Stimulated activated CD4-positive, alpha-beta T cell treated with anti-CD3 and anti-CD28 coated beads, TNF-alpha, amount 100 ng/mL, for 1 hour (primary cell): Measurements from ENCODE around the gene COL11A2.

ENCODE experiments used
- DNase-seq, 3 donors: peaks; one replicate each; pipeline ENCODE4 v3.0.0-alpha.2; 2020; ENCODE audit warnings: low read depth in 3 of 3, low spot score in 1 of 3

COL11A2 gene

DNA sequence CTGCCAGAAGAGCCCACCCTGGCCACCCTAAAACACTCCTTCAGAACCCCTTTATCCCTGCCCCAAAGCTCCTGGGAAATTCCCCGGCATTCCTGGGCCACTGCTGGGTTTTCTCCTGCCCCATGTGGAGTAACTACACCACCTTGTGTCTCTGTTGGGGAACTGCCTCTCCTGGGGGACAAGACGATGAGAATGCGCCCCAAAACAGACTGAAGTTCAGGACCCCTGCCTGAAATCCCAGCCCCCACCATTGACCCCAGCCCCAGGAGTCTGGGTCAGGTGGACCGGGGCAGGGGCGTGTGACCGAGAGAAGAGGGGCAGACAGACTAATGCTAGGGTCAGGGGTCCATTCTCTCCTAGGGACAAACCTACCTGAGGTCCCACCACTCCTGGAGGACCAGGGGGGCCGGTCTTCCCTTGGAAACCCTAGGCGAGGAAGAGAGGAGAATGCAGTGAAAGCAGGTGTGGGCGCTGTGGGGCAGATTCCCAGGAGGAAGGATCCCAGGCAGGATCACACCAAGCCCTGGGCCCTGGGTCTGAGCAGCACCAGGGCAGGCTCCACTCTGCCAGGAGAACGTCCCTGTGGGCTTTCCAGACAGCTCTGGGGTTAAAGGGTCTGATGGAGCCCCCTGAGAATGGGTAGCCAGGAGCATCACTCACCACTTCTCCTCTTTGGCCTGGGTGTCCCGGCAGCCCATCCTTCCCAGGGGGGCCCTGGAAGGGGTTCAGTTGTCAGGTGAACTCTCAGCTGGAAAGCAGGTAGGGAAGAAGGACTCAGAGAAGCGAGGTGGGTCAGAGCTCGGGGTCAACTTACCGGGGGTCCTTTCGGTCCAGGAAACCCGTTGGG lies 19.4 kb downstream of the COL11A2 start:
- no peak for DNase-seq

DNA sequence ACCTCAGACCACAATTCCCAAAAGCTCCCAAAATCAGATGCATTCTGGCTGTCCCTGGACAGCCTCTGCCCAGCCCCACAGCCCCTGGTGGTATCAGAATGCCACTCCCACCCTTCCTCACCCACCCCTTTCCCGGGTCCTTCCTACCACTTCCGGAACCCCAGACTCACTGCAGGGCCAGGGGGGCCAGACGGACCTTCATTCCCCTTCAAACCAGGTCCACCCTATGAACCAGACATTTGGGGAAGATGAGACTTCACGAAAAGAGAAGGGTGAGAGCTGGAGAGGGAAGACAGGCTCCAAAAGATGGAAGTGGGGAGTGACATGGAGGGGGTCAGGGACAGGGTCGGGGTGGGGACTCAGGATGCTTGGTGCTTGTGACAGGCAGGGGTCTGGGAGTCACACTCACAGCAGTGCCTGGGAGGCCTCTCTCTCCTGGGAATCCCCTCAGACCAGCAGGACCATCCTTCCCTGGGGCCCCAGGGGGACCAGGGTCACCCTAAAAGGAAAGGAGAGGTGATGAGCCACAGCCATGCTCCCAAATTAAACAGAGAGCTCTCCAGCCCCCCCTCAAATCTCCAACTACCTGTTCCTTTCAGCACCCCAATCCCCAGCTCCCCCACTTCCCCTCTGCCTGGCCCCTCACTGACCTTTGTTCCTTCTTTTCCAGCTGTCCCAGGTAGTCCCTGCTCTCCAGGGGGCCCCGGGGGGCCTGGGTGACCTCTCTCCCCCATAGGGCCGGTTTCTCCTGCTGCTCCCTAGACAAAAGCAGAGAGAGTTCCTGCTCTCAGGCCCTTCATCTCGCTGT lies 20.2 kb downstream of the COL11A2 start:
- no peak for DNase-seq

DNA sequence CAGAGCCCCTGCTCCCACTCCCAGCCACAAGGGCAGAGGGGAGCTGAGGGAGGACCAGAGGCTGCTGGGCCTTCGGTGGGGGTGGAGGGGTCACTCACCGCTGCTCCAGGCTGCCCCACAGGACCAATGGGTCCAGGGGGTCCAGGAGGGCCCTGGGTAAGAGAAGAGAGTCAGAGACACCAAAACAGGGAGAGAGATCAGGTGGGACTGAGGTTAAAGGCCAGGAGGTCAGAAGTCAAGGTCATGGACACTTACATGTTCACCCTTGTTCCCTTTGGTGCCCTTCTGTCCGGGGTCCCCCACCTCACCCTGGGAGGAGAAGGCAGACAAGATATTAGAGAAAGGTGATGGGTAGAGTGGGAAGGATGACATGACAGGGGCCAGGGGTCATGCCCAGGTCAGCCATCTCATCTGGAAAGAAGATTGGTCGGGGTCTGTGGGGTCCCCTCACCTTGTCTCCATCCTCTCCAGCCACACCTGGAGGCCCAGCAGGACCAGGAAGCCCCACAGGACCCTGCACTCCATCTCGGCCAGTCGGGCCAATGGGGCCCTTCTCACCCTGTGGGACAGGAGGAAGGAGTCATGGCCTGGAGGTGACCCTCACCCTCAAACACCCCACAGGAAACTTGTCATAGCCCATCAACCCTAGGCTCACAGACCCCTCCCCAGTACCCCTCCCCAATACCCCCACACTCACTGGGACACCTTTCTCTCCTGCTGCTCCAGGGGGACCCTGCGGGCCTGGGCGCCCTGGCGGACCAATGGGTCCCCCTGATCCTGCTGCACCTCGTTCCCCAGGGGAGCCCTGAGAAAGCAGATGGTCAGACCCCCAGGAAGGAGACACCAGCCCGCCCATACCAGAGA lies 21.0 kb downstream of the COL11A2 start:
- no peak for DNase-seq

DNA sequence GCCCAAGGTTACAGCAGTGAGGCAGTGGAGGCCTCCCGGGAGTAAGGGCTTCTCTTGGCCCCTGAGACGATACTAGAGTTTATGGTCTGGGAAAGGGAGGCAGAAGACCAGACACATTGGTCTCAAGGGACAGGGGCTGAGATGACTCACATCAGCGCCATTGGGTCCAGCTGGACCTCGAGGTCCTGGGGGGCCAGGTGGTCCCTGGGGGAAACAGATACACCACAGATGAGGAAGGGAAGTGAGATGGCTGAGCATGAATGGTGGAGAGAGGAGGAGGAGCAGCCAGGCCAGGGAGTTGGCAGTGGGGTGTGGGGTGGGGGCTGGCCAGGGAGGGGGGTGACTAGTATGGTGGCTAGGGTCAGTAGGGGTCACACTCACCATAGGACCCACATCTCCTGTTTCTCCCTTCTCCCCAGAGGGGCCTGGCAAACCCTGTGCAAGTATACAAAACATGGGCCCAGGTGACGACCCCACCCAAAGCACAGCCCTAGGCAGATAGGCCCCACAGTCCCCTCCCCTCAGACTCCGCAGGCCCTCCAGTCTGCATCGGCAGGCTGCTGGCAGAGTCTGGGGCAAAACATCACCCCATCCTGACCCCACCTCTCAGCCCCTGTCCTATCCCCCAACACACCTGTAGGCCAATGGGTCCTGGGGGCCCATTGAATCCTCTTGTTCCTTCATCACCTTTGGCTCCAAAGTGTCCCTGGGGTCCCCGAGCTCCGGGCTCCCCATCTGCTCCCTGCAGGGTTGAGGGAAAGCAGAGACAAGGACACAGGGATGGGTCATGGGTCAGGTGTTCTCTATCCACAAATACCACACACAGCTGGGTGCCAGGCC lies 21.9 kb downstream of the COL11A2 start:
- no peak for DNase-seq

DNA sequence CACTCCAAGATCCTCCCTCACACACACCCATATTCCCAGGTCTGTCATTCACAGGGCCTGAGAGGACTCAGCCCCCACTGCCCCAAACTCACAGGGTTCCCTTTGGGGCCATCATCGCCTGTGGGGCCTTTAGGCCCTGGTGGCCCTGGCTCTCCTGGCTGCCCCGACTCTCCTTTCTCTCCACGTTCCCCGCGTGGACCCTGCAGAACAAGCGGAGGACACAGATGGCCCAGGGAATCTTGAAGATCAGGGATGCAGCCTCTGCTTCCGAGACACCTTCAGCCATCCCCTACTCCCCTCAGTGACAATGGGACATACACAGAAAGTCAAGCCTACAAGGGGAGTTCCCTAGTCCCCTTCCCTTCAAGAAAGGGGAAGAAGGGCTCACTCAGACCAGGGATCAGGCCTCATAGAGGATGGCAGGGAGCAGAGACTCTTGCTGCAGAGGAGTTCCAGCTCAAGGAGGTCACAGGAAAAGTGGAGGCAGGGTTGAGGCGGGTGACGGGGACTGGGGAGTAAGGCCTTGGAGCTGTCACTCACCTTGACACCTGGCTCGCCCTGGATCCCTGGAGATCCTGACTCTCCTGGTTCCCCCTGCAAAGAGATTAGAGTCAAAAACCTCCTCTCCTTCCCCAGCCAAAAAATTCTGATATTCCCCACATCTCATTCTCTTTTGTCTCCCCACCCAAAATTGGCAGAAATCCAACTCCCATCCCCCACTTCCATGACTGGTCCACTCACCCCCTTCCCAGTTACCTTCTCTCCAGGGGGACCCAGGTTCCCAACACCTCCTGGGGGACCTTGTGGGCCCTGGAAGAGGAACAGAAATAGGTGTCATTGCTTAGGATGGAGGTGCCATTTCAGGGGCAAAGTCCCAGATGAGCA lies 22.7 kb downstream of the COL11A2 start:
- no peak for DNase-seq

DNA sequence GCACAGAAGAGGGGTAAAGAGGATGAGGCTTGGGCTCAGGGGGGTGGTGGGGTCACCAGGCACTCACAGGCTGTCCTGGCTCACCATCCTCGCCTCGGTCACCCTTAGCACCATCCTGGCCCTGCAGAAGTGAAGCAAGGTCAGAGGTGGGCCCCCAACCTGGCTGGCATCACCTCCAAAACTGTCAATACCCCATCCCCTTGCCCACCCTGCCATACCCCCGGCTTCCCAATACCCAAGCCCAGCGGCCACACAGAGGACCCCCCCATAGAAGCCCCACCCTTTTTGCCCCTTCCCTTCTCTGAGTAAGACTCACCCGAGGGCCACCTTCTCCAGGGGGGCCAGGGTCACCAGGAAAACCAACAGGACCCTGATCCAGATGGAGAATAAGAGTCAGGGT lies 23.6 kb downstream of the COL11A2 start:
- DNase-seq, result no peak

DNA sequence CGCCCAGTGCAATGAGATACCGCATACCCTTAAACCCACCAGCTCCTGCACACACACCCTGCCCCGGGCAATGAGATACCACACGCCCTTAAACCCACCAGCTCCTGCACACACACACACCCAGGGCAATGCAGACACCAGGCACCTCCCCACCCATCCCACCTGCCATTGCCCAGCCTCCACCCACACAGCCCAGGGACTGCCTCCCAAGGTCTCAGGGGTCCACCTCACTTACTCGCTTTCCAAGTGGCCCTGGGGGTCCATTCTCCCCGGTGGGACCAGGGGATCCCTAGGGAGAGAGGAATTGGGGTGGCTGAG lies 24.0 kb downstream of the COL11A2 start:
- no peak for DNase-seq

DNA sequence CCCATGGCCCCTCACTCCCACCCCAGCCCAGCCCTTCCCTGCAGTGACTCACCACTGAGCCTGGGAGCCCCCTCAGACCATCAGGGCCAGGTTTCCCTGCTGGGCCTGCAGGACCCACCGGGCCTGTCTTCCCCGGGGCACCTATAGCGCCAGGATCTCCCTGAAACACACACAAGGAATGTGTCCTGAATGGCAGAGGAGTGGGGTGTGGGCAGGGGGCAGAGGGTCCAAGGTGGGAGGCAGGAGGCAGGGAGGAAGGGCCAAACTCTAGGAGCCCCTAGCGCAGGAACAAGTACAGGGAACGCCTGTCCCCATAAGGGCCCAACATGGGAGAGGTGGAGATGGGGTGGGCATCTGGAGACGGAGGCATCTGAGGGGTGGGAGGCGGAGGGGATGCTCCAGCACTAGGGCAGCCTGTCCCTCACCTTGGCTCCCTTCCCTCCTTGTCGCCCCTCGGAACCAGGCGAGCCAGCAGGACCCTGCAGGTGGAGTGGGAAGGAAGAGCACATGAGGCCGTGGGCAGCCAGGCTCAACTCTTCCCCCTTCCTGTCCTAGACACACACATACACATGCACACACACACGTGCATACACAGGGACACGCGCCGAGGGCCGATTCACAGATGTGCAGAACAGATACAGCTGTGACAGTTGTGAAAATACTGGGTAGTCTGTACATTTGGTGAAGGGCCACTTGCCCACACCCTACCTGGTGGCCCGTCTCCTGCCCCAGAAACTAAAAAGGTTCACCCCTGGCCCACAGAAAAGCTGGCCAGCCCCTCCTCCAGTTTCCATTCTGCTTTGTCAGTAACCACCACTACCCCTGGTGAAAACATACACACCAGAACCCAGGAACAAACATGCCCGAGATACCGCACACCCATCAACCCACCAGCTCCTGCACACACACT lies 24.6 kb downstream of the COL11A2 start:
- no peak for DNase-seq

DNA sequence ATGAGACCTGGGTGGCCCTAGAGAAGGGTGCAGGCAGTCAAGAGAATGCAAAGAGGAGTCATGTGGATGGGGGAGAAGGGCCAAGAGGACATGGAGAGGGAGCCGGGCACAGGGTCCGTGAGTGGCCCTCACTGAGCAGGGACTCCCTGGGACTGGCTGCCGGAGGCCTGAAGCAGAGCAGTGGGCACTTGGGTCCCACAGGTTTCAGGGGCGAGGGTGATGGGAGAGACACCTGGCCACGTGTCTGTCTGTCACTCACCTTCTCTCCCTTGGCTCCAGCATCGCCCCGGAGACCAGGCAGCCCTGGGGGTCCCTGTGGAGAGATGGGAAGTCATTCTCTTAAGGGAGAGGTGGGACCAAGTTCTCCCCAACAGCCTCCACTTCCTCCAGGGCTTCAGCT lies 25.5 kb downstream of the COL11A2 start:
- no peak for DNase-seq

DNA sequence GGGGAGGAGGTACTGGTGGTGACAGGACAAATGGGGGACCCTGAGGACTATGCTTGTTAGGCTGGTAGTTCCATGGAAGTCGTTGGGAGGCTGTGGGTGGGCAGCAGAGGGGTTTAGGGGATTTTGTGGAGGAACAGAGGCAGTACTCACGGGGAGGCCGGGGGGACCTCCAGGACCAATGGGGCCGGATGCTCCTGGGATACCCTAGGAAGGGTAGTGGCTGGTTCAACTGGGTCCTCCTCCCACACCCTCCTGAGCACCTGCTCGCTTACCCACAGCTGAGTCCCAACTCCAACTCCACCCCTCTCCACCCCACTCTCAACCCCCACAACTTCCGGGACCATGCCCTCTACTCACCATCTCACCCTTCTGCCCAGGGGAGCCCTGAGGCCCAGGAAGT lies 25.9 kb downstream of the COL11A2 start:
- no peak for DNase-seq

DNA sequence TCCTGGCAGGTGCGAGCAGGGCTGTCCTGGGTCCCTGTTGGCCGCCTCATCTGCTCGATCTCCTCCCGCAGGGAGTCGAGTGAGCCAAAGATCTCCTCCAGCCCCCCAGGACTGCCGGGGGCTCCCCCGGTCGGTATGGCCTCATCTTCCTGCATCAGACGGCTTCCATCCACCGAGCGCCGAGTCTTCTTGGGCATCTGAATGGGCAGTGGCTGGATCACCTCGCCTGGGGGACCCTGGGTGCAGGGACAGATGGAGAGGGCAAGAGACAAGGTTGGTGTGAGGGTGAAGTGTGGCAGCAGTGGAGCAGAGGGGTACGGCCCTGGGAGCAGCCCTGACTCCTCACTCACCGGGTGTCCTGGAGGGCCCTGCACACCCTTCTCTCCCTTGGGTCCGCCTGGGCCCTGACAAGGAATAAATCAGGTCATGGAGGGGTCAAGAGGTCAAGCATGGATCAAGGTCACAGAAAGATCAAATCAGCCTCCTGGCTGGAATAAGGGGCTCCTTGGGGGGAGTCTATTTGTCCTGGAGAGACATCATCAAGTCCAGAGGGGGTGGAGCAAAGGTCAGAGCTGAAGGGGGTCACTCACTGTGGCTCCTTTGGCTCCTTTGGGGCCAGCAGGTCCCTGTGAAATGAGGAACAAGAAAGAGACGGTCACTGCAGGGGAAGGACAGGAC lies 26.5 kb downstream of the COL11A2 start:
- DNase-seq, result no peak

DNA sequence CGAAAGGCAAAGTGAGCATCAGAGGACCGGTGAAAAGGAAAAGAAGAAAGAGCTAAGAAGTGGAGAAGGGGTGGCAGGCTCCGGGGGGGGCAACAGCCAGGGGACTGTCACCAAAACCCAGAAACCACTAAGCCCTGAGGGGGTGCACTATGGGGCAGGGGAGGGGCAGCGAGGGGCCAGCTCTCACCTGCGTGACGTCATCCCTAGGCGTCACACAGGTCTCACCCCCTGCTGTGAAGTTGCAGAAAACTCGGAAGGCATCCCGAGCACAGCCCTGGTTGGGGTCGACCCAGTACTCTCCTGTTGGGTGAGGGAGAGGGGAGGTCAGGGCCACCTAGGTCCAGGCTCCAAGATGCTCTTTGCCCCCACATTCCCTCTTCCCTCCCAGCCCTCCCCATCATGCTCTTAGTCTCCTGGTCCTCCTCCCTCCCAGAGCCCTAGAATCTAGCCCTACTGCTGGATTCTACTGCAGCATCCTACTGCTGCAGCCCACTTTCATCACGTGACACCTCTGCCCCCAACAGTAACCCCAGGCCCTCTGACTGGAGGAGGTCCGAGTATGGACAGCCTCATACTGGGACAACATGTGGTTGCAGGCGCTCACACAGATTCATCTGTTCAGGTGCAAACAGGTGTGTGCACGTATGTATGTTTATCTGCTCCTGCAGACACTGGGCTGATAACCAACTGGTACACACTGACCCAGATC lies 27.4 kb downstream of the COL11A2 start:
- no peak for DNase-seq

DNA sequence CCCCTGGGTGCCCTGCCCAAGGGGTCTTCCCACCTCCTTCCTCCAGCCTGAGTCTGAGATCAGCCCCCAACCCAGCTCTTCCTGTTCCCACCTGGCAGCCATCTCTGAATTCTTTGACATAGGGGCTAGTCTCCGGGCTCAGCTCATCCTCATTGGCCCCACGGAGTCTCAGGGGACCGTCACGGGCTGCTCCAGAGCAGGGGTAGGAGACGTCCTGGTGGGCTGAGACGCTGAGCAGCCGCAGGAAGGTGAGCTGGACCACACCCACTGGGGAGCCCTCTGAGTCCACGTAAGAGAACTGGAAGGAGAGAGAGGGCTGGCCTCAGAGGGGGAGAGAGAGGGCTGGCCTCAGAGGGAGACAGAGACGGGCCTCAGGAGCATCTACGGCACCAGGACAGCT lies 28.1 kb downstream of the COL11A2 start:
- no peak for DNase-seq

DNA sequence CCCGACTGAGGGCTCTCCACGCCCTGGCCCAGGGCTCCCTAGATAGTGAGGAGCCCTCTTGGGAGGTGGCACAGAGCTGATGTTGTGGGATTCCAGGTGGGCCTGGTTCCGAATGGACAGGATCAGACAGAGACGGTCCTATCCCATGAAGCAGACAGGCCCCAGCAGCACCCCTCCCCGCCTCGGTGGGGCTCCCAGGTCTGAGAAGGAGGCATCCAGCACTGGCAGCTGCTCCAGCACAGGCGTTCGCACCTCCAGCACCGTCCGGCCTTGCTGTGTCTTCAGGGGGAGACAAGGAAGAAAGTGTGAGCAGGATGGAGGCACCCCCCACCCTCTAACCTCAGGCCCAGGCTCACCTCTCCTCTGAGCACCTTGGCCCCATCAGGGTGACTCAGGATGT lies 28.7 kb downstream of the COL11A2 start:
- DNase-seq, result no peak

DNA sequence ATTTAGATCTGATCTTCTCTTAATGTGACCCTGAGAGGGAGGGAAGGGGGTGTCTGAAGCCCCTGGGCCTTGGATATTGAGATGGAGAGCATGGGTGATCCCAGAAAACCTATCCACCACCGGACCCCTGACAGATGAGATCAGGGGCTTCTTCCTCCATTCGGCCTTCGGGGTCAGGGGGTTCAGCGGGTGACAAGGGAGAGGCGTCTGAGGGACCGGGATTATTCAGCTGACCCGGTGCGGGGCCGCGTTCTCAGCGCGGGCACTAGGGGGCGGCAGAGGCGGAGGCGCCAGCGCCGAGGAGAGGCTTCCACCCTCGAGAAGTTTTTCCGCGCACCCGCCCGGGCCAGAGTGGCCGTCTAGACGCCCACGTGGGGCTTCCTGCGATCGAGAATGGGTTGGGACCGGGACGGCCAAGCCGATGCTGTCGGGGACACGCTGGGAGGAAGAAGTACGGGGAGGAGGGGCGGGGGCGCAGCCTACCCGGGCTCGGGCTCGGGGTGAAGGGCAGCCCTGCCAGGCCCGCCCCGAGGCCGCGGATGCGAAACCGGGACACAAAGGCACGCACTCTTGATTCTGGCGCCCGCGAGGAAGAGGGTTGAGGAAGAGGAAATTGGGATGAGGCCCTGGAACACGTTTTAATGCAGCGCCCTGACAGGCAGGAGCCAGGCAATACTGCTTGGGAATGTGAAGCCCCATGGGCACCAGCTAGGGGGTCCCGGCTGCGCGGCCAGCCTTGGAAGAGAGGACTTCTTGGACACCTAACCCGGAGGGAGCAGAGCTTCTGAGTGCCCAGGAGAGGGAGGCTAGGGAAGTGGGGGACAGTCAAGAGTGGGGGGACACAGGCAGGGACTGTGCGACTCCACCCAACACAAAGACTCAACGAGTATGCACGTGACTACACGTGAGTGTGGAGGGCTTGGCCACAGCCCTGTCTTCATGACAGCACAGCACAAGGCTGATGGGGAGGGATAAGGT lies 30.6 kb downstream of the COL11A2 start:
- peak; percentile 47 to 85 (median 70) for DNase-seq

DNA sequence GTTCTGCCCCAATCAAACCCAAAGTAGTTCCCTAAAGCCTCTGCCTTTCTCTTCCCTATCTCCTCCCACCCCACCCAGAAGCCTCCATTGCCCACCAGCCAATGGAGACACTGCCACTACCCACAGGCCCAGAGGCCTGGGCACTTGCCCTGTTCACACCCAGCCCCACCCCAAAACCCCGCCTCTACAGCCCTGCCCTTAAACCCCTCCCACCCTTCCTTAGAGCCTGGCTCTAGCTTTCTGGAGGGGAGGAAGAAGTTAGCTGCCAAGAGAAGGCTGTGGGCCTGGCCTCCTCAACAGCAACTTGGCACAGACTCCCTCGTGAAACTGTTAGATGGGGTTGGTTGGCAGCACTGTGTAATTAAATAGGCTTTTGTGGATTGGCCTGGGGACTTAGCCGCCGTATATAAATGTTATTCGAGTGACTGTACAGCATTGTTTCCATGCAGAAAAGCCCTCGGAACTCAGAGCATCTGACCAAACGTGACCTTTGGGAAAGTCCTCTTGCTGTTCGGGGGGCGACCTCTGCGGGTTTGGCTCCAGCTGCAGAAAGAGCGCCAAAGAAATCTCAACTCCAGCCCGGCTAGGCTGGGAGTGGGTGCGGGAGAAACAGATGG lies 31.4 kb downstream of the COL11A2 start:
- DNase-seq, result no peak
